Omental fat pad (tissue), 4 donors: ENCODE data around the gene RGS21. TPM values are rescaled to one million over a fixed set of nuclear protein-coding genes. Genes with fewer than 3 reads are reported as not detected.

Experiments used
- ATAC-seq: fragments of 150-250 bp; one replicate; pipeline ENCODE4 v1.9.1; 2016; ENCODE audit warnings: mild to moderate bottlenecking, moderate library complexity; ENCODE audit not compliant: low FRiP score
- DNase-seq: peaks from one replicate; pipeline ENCODE4 v3.0.0-alpha.2; 2019; ENCODE audit warnings: low spot score
- total RNA-seq, 4 donors: library from RNA; depleted of rRNA; stranded (reverse); fragments of >200 nt; gene quantifications; one replicate each; pipeline ENCODE4 v1.1.0, GENCODE V29; 2016
- TF ChIP-seq, protein P1 (sequence below), 3 donors: fragments of 450-650 bp; IDR thresholded peaks; one replicate each; pipeline ENCODE4 v1.5.1; 2016 to 2017; ENCODE audit warnings: antibody characterized with exemption in 3 of 3, mild to moderate bottlenecking in 3 of 3, moderate library complexity in 2 of 3

Gene RGS21
- total RNA-seq, 4 donors from 2014 or later: not detected

DNA sequence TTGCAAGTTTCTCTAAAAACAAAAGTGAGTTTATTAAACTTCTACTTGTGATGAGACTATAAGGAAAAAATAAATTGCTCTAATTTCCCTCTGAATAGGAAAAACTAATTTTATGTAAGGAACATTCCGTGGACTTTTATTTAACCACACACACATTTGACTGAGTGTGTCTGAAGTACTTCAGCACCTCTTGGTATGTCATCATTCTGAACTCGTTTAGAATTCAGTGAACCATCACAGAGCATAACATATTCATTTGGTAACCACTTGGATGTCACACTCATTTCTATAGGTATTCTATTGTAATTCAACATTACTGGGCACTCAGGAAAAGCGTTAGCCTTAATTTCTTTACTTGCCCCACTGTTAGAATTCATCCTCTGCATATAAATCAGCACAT lies 79.1 kb downstream of the RGS21 start:
- no peak for DNase-seq
- no peak for ATAC-seq
- TF ChIP-seq, protein P1, sequence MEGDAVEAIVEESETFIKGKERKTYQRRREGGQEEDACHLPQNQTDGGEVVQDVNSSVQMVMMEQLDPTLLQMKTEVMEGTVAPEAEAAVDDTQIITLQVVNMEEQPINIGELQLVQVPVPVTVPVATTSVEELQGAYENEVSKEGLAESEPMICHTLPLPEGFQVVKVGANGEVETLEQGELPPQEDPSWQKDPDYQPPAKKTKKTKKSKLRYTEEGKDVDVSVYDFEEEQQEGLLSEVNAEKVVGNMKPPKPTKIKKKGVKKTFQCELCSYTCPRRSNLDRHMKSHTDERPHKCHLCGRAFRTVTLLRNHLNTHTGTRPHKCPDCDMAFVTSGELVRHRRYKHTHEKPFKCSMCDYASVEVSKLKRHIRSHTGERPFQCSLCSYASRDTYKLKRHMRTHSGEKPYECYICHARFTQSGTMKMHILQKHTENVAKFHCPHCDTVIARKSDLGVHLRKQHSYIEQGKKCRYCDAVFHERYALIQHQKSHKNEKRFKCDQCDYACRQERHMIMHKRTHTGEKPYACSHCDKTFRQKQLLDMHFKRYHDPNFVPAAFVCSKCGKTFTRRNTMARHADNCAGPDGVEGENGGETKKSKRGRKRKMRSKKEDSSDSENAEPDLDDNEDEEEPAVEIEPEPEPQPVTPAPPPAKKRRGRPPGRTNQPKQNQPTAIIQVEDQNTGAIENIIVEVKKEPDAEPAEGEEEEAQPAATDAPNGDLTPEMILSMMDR (IDR thresholded peaks at IDR 0.05): no peak

DNA sequence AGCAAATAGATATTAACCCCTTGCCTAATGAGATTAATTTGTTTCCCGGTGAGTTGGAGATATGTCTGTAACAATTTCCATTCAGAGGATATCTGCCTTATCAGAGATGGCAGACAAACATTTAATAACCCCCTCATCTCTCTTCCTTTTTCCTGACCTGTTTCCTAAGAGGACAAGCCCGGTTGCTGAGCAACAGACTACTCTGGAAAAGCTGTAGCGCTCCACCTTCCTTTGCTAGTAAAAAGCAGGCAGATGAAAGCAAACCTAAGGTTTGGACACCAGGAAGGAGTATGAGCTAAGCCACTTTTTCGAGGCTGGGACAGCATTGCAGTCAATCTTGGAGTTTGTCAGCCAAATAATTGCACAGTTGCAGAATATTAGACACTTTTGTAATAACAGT lies 82.4 kb downstream of the RGS21 start:
- TF ChIP-seq, protein P1 (IDR thresholded peaks at IDR 0.05): no peak
- DNase-seq (no peak), ATAC-seq (no peak)

DNA sequence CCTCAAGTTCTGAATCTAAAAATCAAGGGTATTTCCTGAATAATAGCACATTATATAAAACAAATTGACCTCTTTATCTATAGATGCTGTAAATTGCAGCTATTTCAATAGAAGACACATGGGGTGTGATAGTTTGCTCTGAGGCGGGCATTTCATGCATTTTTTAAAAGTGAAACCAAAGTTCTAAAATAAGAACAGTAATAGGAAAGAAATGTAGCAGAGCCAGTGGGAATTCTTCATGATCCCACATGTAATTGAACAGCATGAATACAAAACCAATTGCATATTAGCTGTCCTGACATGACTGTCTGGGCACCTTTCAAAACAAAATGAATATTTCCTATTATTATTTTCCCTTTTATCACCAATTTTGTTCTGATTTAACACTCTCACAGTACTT lies 85.0 kb downstream of the RGS21 start:
- DNase-seq (no peak), ATAC-seq (no peak)
- TF ChIP-seq, protein P1 (IDR thresholded peaks at IDR 0.05): no peak

DNA sequence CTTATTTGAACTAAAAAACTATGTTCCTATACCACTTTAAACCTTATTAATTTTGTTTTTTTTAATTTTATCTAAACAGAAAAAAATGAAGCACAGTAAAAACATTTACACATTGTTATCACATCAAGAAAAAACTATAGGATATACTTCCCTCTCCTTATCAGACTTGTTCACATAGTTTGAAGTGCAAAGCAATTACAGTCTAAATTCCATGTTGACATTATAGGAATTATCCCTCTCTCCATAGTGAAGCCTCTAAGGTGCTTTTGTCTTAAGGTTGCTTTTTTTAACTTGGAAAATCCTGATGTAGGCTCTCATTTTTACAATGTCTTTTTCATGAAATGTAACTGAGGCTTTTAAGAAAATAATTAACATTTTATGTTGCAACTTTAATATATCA lies 85.8 kb downstream of the RGS21 start:
- DNase-seq: no peak
- ATAC-seq: no peak
- TF ChIP-seq, protein P1 (IDR thresholded peaks at IDR 0.05): no peak

- DNase-seq: no peak
- ATAC-seq: no peak
- TF ChIP-seq, protein P1 (IDR thresholded peaks at IDR 0.05): no peak
These were observed 90.4 kb downstream of the RGS21 start for GRCh38 chr1:192407206-192407605.

Other genes starting within 250 kb of the RGS21 start
- gene RGS18, start 158.5 kb upstream of the RGS21 start, total RNA-seq: 10 to 100 TPM in 1 of 4 donors, 1 to 10 TPM in 3; 2.8 to 18.4 (median 4.0) TPM